ENCODE results near the gene PPP3R2.

- no peak for TF ChIP-seq POLR2A (IDR thresholded peaks at IDR 0.05)
- TF ChIP-seq, protein P1, sequence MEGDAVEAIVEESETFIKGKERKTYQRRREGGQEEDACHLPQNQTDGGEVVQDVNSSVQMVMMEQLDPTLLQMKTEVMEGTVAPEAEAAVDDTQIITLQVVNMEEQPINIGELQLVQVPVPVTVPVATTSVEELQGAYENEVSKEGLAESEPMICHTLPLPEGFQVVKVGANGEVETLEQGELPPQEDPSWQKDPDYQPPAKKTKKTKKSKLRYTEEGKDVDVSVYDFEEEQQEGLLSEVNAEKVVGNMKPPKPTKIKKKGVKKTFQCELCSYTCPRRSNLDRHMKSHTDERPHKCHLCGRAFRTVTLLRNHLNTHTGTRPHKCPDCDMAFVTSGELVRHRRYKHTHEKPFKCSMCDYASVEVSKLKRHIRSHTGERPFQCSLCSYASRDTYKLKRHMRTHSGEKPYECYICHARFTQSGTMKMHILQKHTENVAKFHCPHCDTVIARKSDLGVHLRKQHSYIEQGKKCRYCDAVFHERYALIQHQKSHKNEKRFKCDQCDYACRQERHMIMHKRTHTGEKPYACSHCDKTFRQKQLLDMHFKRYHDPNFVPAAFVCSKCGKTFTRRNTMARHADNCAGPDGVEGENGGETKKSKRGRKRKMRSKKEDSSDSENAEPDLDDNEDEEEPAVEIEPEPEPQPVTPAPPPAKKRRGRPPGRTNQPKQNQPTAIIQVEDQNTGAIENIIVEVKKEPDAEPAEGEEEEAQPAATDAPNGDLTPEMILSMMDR (IDR thresholded peaks at IDR 0.05) = no peak
Observed at GRCh38 chr9:101639785-101640665, 45.3 kb upstream of the PPP3R2 start.
